SK-N-SH treated with all-trans-retinoic acid at 6 μM for 48 hours (cell line): ENCODE results near the gene IL6.

Source experiments
- ATAC-seq: fragments of 200-7000 bp; cut with Tn5 transposase; 3 replicates; pipeline ENCODE4 v1.9.1; 2020; ENCODE audit warnings: mild to moderate bottlenecking, moderate library complexity
- ARNTL ChIP-seq: fragments of 450-650 bp; formaldehyde crosslinking; IDR thresholded peaks from 2 replicates; pipeline ENCODE4 v1.5.0; 2020; ENCODE audit warnings: low read depth, mild to moderate bottlenecking, moderate library complexity, borderline replicate concordance
- BACH2 ChIP-seq: fragments of 250-450 bp; sonication (Bioruptor Pico); IDR thresholded peaks from 2 replicates; pipeline ENCODE4 v1.9.0; 2021; ENCODE audit warnings: mild to moderate bottlenecking, borderline replicate concordance
- CREB5 ChIP-seq: fragments of 250-450 bp; sonication (Bioruptor Pico); IDR thresholded peaks from 2 replicates; pipeline ENCODE4 v1.5.1; 2020; ENCODE audit warnings: low read depth, mild to moderate bottlenecking, moderate library complexity
- CSDC2 ChIP-seq: fragments of 250-450 bp; sonication (Bioruptor Pico); IDR thresholded peaks from 2 replicates; pipeline ENCODE4 v1.5.0; 2020; ENCODE audit warnings: mild to moderate bottlenecking, moderate library complexity
- CSRNP3 ChIP-seq: fragments of 250-450 bp; sonication (Bioruptor Pico); IDR thresholded peaks from 2 replicates; pipeline ENCODE4 v1.5.1; 2021; ENCODE audit warnings: mild to moderate bottlenecking, moderate library complexity
- ESRRG ChIP-seq: fragments of 250-450 bp; sonication (Bioruptor Pico); IDR thresholded peaks from 2 replicates; pipeline ENCODE4 v1.6.1; 2021; ENCODE audit warnings: mild to moderate bottlenecking
- GLIS3 ChIP-seq: fragments of 250-450 bp; sonication (Bioruptor Pico); IDR thresholded peaks from 2 replicates; pipeline ENCODE4 v1.5.0; 2020; ENCODE audit warnings: mild to moderate bottlenecking, moderate library complexity
- ISL1 ChIP-seq: fragments of 250-450 bp; sonication (Bioruptor Pico); IDR thresholded peaks from 2 replicates; pipeline ENCODE4 v2.1.2; 2022; ENCODE audit warnings: mild to moderate bottlenecking, moderate library complexity
- PATZ1 ChIP-seq: fragments of 250-450 bp; sonication (Bioruptor Pico); IDR thresholded peaks from 2 replicates; pipeline ENCODE4 v1.8.0; 2020; ENCODE audit warnings: mild to moderate bottlenecking, moderate library complexity, borderline replicate concordance
- POU6F1 ChIP-seq: fragments of 250-450 bp; sonication (Bioruptor Pico); IDR thresholded peaks from 2 replicates; pipeline ENCODE4 v1.8.0; 2021; ENCODE audit warnings: low read depth, mild to moderate bottlenecking, moderate library complexity, borderline replicate concordance
- RARB ChIP-seq: fragments of 250-450 bp; sonication (Bioruptor Pico); IDR thresholded peaks from 2 replicates; pipeline ENCODE4 v1.8.0; 2021; ENCODE audit warnings: mild to moderate bottlenecking, moderate library complexity
- SNAI2 ChIP-seq: fragments of 250-450 bp; sonication (Bioruptor Pico); IDR thresholded peaks from 2 replicates; pipeline ENCODE4 v1.5.0; 2020; ENCODE audit warnings: mild to moderate bottlenecking, moderate library complexity
- TCF4 ChIP-seq: fragments of 250-450 bp; sonication (Bioruptor Pico); IDR thresholded peaks from 2 replicates; pipeline ENCODE4 v1.8.0; 2021; ENCODE audit warnings: mild to moderate bottlenecking, moderate library complexity, borderline replicate concordance
- TOX ChIP-seq: fragments of 250-450 bp; sonication (Bioruptor Pico); IDR thresholded peaks from 2 replicates; pipeline ENCODE4 v1.8.0; 2021; ENCODE audit warnings: mild to moderate bottlenecking, moderate library complexity, borderline replicate concordance
- TSHZ2 ChIP-seq: fragments of 250-450 bp; sonication (Bioruptor Pico); IDR thresholded peaks from 2 replicates; pipeline ENCODE4 v1.5.0; 2020; ENCODE audit warnings: mild to moderate bottlenecking, moderate library complexity
- ZC3H10 ChIP-seq: fragments of 250-450 bp; sonication (Bioruptor Pico); IDR thresholded peaks from 2 replicates; pipeline ENCODE4 v1.5.1; 2021; ENCODE audit warnings: mild to moderate bottlenecking, moderate library complexity
- ZFP3 ChIP-seq: fragments of 250-450 bp; sonication (Bioruptor Pico); IDR thresholded peaks from 2 replicates; pipeline ENCODE4 v1.5.0; 2020; ENCODE audit warnings: mild to moderate bottlenecking, moderate library complexity
- ZFP30 ChIP-seq: fragments of 450-650 bp; formaldehyde crosslinking; IDR thresholded peaks from 2 replicates; pipeline ENCODE4 v1.5.0; 2022; ENCODE audit warnings: mild to moderate bottlenecking, moderate library complexity
- ZNF565 ChIP-seq: fragments of 450-650 bp; formaldehyde crosslinking; conservative IDR thresholded peaks from 2 replicates; pipeline ENCODE4 v1.5.0; 2020; ENCODE audit warnings: low read depth, mild to moderate bottlenecking, moderate library complexity
- ZNF70 ChIP-seq: fragments of 450-650 bp; formaldehyde crosslinking; IDR thresholded peaks from 2 replicates; pipeline ENCODE4 v1.5.0; 2020; ENCODE audit warnings: mild to moderate bottlenecking, moderate library complexity
- ZNF8 ChIP-seq: fragments of 450-650 bp; formaldehyde crosslinking; IDR thresholded peaks from 2 replicates; pipeline ENCODE4 v1.5.0; 2020; ENCODE audit warnings: mild to moderate bottlenecking, moderate library complexity

The IL6 gene

GRCh38 chr7:22772885-22773284 is 45.9 kb downstream of the IL6 start:
- no peak for TF ChIP-seq ZNF8 (CRISPR knock-in tag)
- TF ChIP-seq ISL1 (CRISPR knock-in tag): no peak
- no peak for TF ChIP-seq GLIS3 (CRISPR knock-in tag)
- TF ChIP-seq POU6F1 (CRISPR knock-in tag): no peak
- no peak for TF ChIP-seq TCF4 (CRISPR knock-in tag)
- no peak for TF ChIP-seq TOX (CRISPR knock-in tag)
- no peak for TF ChIP-seq ZFP3 (CRISPR knock-in tag)
- TF ChIP-seq ARNTL (CRISPR knock-in tag): no peak
- no peak for TF ChIP-seq ZNF565 (CRISPR knock-in tag)
- TF ChIP-seq PATZ1 (CRISPR knock-in tag): no peak
- no peak for TF ChIP-seq TSHZ2 (CRISPR knock-in tag)
- TF ChIP-seq CSRNP3: no peak
- TF ChIP-seq CREB5 (CRISPR knock-in tag): no peak
- no peak for TF ChIP-seq ZFP30
- TF ChIP-seq SNAI2 (CRISPR knock-in tag): no peak
- no peak for TF ChIP-seq CSDC2 (CRISPR knock-in tag)
- no peak for TF ChIP-seq ESRRG (CRISPR knock-in tag)
- TF ChIP-seq ZC3H10 (CRISPR knock-in tag): no peak
- TF ChIP-seq RARB (CRISPR knock-in tag): no peak
- no peak for ATAC-seq

GRCh38 chr7:22776964-22777363 is 50.0 kb downstream of the IL6 start:
- ATAC-seq: no peak
- TF ChIP-seq ZFP30: no peak
- TF ChIP-seq ARNTL (CRISPR knock-in tag): no peak
- TF ChIP-seq ZFP3 (CRISPR knock-in tag): no peak
- TF ChIP-seq POU6F1 (CRISPR knock-in tag): no peak
- TF ChIP-seq ZC3H10 (CRISPR knock-in tag): no peak
- no peak for TF ChIP-seq ZNF70 (CRISPR knock-in tag)
- no peak for TF ChIP-seq TSHZ2 (CRISPR knock-in tag)
- no peak for TF ChIP-seq SNAI2 (CRISPR knock-in tag)
- no peak for TF ChIP-seq CSDC2 (CRISPR knock-in tag)
- TF ChIP-seq RARB (CRISPR knock-in tag): no peak
- no peak for TF ChIP-seq BACH2 (CRISPR knock-in tag)
- no peak for TF ChIP-seq PATZ1 (CRISPR knock-in tag)
- TF ChIP-seq ESRRG (CRISPR knock-in tag): no peak
- no peak for TF ChIP-seq ZNF8 (CRISPR knock-in tag)
- no peak for TF ChIP-seq GLIS3 (CRISPR knock-in tag)
- TF ChIP-seq CSRNP3: no peak
